Epithelial cell of esophagus (primary cell): ENCODE results near the gene RASD2.
"Not testable (repeated sequence)": the region's sequence is repeated elsewhere in the genome, so short reads cannot be mapped to it uniquely, and the experiment has no call there.

ENCODE experiments used
- DNase-seq: peaks from one replicate; pipeline ENCODE4 v3.0.0; 2010; ENCODE audit warnings: low read depth
- H3K4me3 ChIP-seq: 2 replicates; pipeline ENCODE4 v1.5.1; 2011; ENCODE audit warnings: mild to moderate bottlenecking, low read length, control low read depth
- CTCF ChIP-seq: IDR thresholded peaks from 2 replicates; pipeline ENCODE4 v1.5.1; 2011; ENCODE audit warnings: low read depth, mild to moderate bottlenecking, low read length, control low read depth, inconsistent platforms; ENCODE audit not compliant: insufficient read depth; ENCODE audit errors: missing control alignments

Gene RASD2

GRCh38 chr22:35510951-35511350, 29.7 kb upstream of the RASD2 start:
- DNase-seq = peak; percentile 30
- TF ChIP-seq CTCF = no peak
- no peak overlapping the region for H3K4me3 ChIP-seq

- no peak overlapping the region for H3K4me3 ChIP-seq
- peak; percentile 78 for DNase-seq
- no peak for TF ChIP-seq CTCF
Measured at GRCh38 chr22:35514366-35514765, 26.3 kb upstream of the RASD2 start.

GRCh38 chr22:35515952-35516351, 24.7 kb upstream of the RASD2 start:
- not testable (repeated sequence) for DNase-seq

GRCh38 chr22:35516723-35517122, 23.9 kb upstream of the RASD2 start:
- no peak overlapping the region for H3K4me3 ChIP-seq
- TF ChIP-seq CTCF = no peak
- DNase-seq = no peak

More at GRCh38 chr22:35515952-35516351, 24.7 kb upstream of the RASD2 start:
- not testable (repeated sequence) for H3K4me3 ChIP-seq

- DNase-seq = no peak
- H3K4me3 ChIP-seq = no peak overlapping the region
- TF ChIP-seq CTCF = no peak
Measured at GRCh38 chr22:35517207-35517606, 23.4 kb upstream of the RASD2 start.

- TF ChIP-seq CTCF = no peak
- peak; percentile 70 for DNase-seq
Measured at GRCh38 chr22:35517769-35518530, 22.7 kb upstream of the RASD2 start.

GRCh38 chr22:35518811-35519210, 21.8 kb upstream of the RASD2 start:
- TF ChIP-seq CTCF = no peak
- no peak for DNase-seq
- no peak overlapping the region for H3K4me3 ChIP-seq

More at GRCh38 chr22:35517769-35518530, 22.7 kb upstream of the RASD2 start:
- no peak overlapping the region for H3K4me3 ChIP-seq
